HUES48 (cell line): ENCODE data around the gene DPM2.

Experiments
- H3K27ac ChIP-seq: one replicate; pipeline ENCODE4 v1.7.0; 2013; ENCODE audit warnings: low read depth, low read length, inconsistent platforms
- H3K27me3 ChIP-seq: 2 replicates; pipeline ENCODE4 v1.6.1; 2013; ENCODE audit warnings: mild to moderate bottlenecking, low read length; ENCODE audit not compliant: control insufficient read depth, insufficient read depth
- H3K36me3 ChIP-seq: 2 replicates; pipeline ENCODE4 v1.6.1; 2013; ENCODE audit warnings: low read length; ENCODE audit not compliant: control insufficient read depth, insufficient read depth
- H3K4me1 ChIP-seq: 2 replicates; pipeline ENCODE4 v1.6.1; 2013; ENCODE audit warnings: mild to moderate bottlenecking, low read length; ENCODE audit not compliant: control insufficient read depth, insufficient read depth
- H3K4me3 ChIP-seq: 2 replicates; pipeline ENCODE4 v1.5.1; 2013; ENCODE audit warnings: mild to moderate bottlenecking, low read depth, low read length
- H3K9ac ChIP-seq: 2 replicates; pipeline ENCODE4 v1.6.1; 2013; ENCODE audit warnings: mild to moderate bottlenecking, low read depth, low read length, moderate library complexity
- H3K9me3 ChIP-seq: 2 replicates; pipeline ENCODE4 v1.6.1; 2013; ENCODE audit warnings: low read length; ENCODE audit not compliant: control insufficient read depth, insufficient read depth

Gene DPM2

DNA sequence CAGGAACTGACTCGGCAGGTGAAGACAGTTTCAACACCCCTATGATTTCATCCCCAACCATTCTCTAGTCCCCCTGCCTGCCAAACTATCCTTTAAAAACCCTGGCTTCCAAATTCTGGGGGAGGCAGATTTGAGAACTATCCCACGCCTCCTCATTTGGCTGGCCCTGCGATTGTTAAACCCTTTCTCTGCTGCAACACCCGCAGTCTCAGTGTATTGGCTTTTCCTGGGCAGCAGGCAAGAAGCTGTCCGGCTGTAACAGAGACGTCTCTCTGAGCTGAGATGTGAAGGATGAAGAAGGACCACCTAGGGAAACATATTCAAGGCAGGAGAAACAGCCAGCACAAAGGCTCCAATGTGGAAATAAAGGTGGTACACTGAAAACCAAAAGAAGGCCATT, 44.8 kb downstream of the DPM2 start:
- H3K36me3 ChIP-seq = peaks cover 63% of the 10 kb centered on the region
- H3K4me1 ChIP-seq = peaks cover 11% of the 10 kb centered on the region; the same call in 1 of the 2 replicates
- H3K9me3 ChIP-seq = no peaks in the 10 kb centered on the region
- H3K4me3 ChIP-seq = no peak overlapping the region
- no peak overlapping the region for H3K9ac ChIP-seq
- H3K27ac ChIP-seq = no peak overlapping the region
- no peaks in the 10 kb centered on the region for H3K27me3 ChIP-seq

DNA sequence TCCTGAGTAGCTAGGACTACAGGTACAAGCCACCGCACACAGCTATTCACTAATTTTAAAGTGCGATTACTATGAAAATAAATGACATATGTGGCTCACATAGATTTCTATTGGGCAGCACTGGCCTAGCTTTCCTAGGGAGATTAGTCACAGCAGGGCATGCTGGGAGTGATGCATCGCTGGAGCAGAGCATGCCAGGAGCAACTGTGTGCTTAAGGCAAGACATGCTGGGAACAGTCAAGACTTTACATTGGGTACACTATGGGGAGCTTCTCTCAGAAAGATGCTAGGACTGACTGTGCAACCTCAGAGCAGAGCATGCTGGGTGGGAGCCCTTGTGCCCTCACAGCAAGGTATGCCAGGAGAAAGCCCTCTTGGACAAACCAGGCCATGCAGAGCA, 47.6 kb downstream of the DPM2 start:
- Histone ChIP-seq H3K36me3 (peaks cover 58% of the 10 kb centered on the region), H3K9ac (no peak overlapping the region), H3K9me3 (no peaks in the 10 kb centered on the region), H3K4me1 (no peaks in the 10 kb centered on the region), H3K27me3 (no peaks in the 10 kb centered on the region), H3K4me3 (no peak overlapping the region), H3K27ac (no peak overlapping the region)

DNA sequence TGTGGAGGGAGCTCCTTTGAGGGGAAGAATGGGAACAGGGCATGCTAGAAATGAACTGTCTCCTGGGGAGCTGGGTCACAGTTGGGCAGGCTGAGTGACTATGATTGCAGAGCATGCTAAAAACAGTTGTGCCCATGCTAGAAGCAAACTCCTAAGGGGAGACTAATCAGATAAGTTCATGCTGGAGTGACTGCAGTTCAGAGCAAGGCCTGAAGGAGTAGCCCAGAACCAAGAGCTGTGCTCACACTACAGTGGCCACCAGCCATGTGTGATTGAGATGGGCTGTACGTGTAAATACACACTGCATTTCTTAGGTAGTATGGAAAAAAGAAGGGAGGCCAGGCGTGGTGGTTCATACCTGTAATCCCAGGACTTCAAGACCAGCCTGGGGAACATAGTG, 49.9 kb downstream of the DPM2 start:
- H3K9ac ChIP-seq = no peak overlapping the region
- no peak overlapping the region for H3K27ac ChIP-seq
- H3K4me3 ChIP-seq = no peak overlapping the region
- peaks cover 39% of the 10 kb centered on the region for H3K36me3 ChIP-seq
- no peaks in the 10 kb centered on the region for H3K27me3 ChIP-seq
- H3K4me1 ChIP-seq = no peaks in the 10 kb centered on the region
- no peaks in the 10 kb centered on the region for H3K9me3 ChIP-seq

DNA sequence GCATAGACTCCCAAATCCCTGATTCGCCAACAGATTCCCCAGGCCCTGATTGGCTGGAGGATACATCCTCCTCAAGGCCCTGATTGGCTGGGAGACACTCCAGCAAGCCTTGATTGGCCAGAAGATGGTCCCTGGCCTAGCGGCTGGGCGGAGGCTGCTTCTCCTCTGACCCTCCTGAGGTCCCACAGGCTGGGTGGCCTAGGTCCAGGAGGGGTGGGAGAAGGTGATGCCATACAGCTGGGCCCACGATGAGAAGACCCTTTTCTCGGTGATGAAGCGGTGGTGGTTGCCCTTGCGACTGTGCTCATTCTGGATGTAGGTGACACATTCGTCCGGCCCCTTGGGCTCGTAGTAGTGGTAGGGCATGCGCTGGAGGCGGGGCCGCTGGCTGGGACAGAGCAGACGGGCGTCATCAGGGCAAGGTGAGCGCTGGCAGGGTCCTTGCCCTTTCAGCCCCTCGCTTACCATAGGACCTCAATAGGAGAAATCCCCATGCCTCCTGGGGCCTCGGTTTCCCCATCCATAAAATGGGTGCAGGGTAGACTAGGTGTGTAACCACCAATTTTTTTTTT, 51.2 kb downstream of the DPM2 start:
- Histone ChIP-seq H3K9me3 (no peaks in the 10 kb centered on the region), H3K9ac (no peak overlapping the region), H3K4me1 (no peaks in the 10 kb centered on the region; the same call in 1 of the 2 replicates), H3K27ac (no peak overlapping the region), H3K36me3 (peaks cover 31% of the 10 kb centered on the region), H3K27me3 (no peaks in the 10 kb centered on the region), H3K4me3 (no peak overlapping the region)

DNA sequence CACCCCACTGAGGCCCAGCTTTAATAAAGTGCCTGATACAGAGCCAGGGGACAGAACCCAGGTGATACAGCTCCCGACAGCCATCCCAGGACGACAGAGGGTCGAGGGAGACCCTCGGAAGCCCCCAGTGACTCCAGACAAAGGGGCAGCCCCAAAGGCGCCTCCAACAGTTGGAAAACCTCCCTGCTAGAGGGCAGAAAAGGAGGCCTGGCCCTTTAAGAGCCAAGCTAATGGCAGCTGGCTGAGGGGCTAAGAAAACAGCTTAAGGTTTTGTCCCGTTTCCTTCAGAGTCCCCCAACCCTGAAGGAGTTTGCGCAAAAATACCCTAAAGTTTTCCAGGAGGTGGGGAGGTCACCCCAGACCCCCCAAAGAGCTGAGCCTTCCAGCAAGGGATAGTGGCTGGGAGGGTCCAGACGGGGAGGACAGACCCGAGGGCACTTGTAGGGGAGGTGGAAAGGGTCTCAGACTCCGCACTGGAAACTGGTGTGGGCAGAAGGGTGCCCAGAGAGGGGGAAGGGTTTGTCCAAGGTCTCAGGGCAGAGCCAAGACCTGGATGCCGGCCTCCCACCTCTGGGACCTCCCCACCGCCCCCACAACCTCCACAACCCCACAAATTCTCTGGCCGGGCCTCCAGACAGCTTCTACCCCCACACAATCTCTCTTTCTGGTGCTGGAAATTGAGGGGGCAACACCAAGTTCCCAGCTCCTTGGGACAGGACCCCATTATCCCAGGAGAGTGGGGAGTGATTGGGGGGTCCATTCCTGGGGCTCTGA, 52.0 kb downstream of the DPM2 start:
- H3K36me3 ChIP-seq = peaks cover 27% of the 10 kb centered on the region
- H3K9ac ChIP-seq = no peak overlapping the region
- no peaks in the 10 kb centered on the region for H3K9me3 ChIP-seq
- no peak overlapping the region for H3K4me3 ChIP-seq
- no peaks in the 10 kb centered on the region; the same call in 1 of the 2 replicates for H3K4me1 ChIP-seq
- no peak overlapping the region for H3K27ac ChIP-seq
- no peaks in the 10 kb centered on the region for H3K27me3 ChIP-seq
